Hepatocyte (in vitro differentiated cells): Measurements from ENCODE around the gene XIRP1. TPM values are rescaled to one million over a fixed set of nuclear protein-coding genes. Genes with fewer than 3 reads are reported as not detected.

Experiments
- DNase-seq: peaks from one replicate; pipeline ENCODE4 v3.0.0-alpha.2; 2016; ENCODE audit warnings: low spot score
- H2AFZ ChIP-seq: fragments of 200-600 bp; sonication (generic); 2 replicates; pipeline ENCODE4 v1.6.0; 2016; ENCODE audit warnings: antibody characterized with exemption, mild to moderate bottlenecking
- H3K27ac ChIP-seq: fragments of 200-600 bp; sonication (generic); 2 replicates; pipeline ENCODE4 v1.5.1; 2016; ENCODE audit warnings: mild to moderate bottlenecking
- H3K27me3 ChIP-seq: fragments of 200-600 bp; sonication (generic); 2 replicates; pipeline ENCODE4 v1.6.1; 2016
- H3K36me3 ChIP-seq: fragments of 200-600 bp; sonication (generic); replicated peaks from 2 replicates; pipeline ENCODE4 v1.5.1; 2016; ENCODE audit warnings: low read depth; ENCODE audit not compliant: insufficient read depth
- H3K4me1 ChIP-seq: fragments of 200-600 bp; sonication (generic); 2 replicates; pipeline ENCODE4 v1.5.1; 2016; ENCODE audit warnings: mild to moderate bottlenecking, moderate library complexity; ENCODE audit not compliant: insufficient read depth
- H3K4me2 ChIP-seq: fragments of 200-600 bp; sonication (generic); 2 replicates; pipeline ENCODE4 v1.6.0; 2016
- H3K4me3 ChIP-seq: fragments of 200-600 bp; sonication (generic); 2 replicates; pipeline ENCODE4 v1.5.1; 2016; ENCODE audit warnings: mild to moderate bottlenecking
- H3K79me2 ChIP-seq: fragments of 200-600 bp; sonication (generic); 2 replicates; pipeline ENCODE4 v1.6.0; 2017; ENCODE audit warnings: mild to moderate bottlenecking
- H3K9me2 ChIP-seq: fragments of 200-600 bp; sonication (generic); replicated peaks from 2 replicates; pipeline ENCODE4 v1.6.0; 2017; ENCODE audit warnings: mild to moderate bottlenecking; ENCODE audit not compliant: insufficient read depth
- H3K9me3 ChIP-seq: fragments of 200-600 bp; sonication (generic); 2 replicates; pipeline ENCODE4 v1.5.1; 2016; ENCODE audit warnings: low read depth, mild to moderate bottlenecking
- H4K20me1 ChIP-seq: fragments of 200-600 bp; sonication (generic); 2 replicates; pipeline ENCODE4 v1.6.0; 2016; ENCODE audit warnings: mild to moderate bottlenecking; ENCODE audit not compliant: insufficient read depth, poor library complexity, severe bottlenecking
- EZH2 ChIP-seq: fragments of 200-600 bp; sonication (generic); IDR thresholded peaks from 2 replicates; pipeline ENCODE4 v1.6.1; 2016; ENCODE audit warnings: antibody characterized with exemption, mild to moderate bottlenecking, borderline replicate concordance
- EZH2phosphoT487 ChIP-seq: fragments of 200-600 bp; sonication (generic); IDR thresholded peaks from one replicate; pipeline ENCODE4 v1.6.1; 2018; ENCODE audit warnings: antibody characterized with exemption, mild to moderate bottlenecking, low read depth, moderate library complexity; ENCODE audit not compliant: unreplicated experiment, severe bottlenecking
- WGBS: methylation state at CpG from one replicate; pipeline ENCODE4 v1.1.6; 2016; ENCODE audit warnings: low lambda C conversion rate; ENCODE audit errors: missing lambda C conversion rate; 5-methylcytosine and 5-hydroxymethylcytosine counted together
- polyA plus RNA-seq: library from polyadenylated mRNA; unstranded; fragments of >200 nt; fragmentation: Nextera tagmentation; extraction: Ambion mirVana; gene quantifications from 2 replicates; pipeline ENCODE4 v1.2.1, GENCODE V29; 2016
- total RNA-seq: library from RNA; depleted of rRNA; stranded (reverse); fragments of >200 nt; gene quantifications from 2 replicates; pipeline ENCODE4 v1.2.3, GENCODE V29; 2014
- TF ChIP-seq, protein P1 (sequence below): fragments of 200-600 bp; sonication (generic); IDR thresholded peaks from 2 replicates; pipeline ENCODE4 v1.5.1; 2016; ENCODE audit warnings: antibody characterized with exemption, mild to moderate bottlenecking; ENCODE audit not compliant: poor library complexity

Gene XIRP1
- total and polyA plus RNA-seq, 2 experiments from 2014 or later = 0.10 to 1.4 TPM

DNA sequence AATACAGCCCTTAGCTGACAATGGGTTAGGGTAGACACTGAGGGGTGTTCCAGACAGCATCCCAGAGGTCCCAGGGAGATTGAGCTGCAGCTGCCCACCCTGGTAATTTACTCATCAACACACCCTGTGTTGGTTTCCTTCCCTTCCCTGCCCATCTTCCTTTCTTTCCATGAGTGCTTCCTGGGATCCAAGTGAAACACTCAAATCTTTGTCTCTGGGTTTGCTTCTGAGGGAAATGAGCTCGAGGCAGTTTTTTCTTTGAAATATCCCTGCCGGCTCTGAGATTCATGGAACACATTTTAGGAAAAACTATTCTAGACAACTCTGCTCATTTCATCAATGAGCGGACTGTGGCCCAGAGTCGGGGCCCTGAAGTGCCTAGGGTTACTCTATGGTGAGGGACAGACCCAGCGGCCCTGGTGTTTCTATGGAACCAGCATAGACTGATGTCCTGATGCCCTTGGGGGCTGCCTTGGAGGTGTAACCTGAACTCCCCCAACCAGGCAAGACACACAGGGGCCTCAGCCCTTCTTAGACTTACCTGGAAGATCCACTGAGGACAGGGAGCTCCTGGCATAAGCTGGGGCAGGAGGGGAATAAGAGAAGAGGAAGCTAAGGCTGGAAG lies 24.1 kb downstream of the XIRP1 start:
- no peak overlapping the region for H3K4me2 ChIP-seq

DNA sequence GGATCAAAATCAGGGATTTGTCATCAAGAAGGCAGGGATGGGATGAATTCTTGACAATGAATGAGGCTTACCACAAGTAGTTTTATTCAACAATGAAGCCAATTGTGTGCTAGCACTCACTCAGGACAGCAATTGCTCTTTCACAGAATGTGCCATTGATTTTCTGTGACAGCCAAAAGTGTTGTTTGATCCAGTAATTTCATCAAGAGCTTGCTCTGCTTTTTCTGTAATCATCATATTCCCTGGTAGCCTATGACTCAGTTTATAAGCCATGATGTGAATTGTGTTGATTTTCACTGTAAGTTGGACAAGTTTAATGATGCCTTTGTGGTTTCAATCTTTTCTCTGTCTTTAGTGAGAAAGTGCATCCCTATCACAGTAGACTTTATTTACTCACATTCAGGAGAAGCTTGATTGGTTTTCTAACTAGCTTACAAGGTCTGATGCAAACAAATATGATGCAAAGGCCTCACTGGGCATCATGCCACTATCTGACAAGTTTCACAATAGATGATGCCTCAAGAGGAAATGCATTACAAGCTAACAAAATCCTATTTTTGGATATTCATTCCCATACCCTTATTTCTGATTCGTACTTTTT lies 25.4 kb downstream of the XIRP1 start:
- no peaks in the 10 kb centered on the region for H3K79me2 ChIP-seq
- H2AFZ ChIP-seq = no peak overlapping the region
- H4K20me1 ChIP-seq = no peaks in the 10 kb centered on the region
- H3K36me3 ChIP-seq = no peaks in the 10 kb centered on the region
- no peak overlapping the region for H3K4me2 ChIP-seq
- H3K4me3 ChIP-seq = no peak overlapping the region
- no peaks in the 10 kb centered on the region for H3K9me3 ChIP-seq
- H3K27me3 ChIP-seq = no peaks in the 10 kb centered on the region
- 95% methylated on average over 1 of the region's 1 CpG for WGBS
- H3K9me2 ChIP-seq = no peaks in the 10 kb centered on the region
- no peaks in the 10 kb centered on the region for H3K4me1 ChIP-seq
- DNase-seq = peak; percentile 65
- TF ChIP-seq EZH2 = no peak
- no peak for TF ChIP-seq EZH2phosphoT487
- TF ChIP-seq, protein P1, sequence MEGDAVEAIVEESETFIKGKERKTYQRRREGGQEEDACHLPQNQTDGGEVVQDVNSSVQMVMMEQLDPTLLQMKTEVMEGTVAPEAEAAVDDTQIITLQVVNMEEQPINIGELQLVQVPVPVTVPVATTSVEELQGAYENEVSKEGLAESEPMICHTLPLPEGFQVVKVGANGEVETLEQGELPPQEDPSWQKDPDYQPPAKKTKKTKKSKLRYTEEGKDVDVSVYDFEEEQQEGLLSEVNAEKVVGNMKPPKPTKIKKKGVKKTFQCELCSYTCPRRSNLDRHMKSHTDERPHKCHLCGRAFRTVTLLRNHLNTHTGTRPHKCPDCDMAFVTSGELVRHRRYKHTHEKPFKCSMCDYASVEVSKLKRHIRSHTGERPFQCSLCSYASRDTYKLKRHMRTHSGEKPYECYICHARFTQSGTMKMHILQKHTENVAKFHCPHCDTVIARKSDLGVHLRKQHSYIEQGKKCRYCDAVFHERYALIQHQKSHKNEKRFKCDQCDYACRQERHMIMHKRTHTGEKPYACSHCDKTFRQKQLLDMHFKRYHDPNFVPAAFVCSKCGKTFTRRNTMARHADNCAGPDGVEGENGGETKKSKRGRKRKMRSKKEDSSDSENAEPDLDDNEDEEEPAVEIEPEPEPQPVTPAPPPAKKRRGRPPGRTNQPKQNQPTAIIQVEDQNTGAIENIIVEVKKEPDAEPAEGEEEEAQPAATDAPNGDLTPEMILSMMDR = no peak
- H3K27ac ChIP-seq = peak overlapping the region; percentile 58

More for the DNA sequence above, 24.1 kb downstream of the XIRP1 start:
- Histone ChIP-seq H3K79me2 (no peaks in the 10 kb centered on the region), H3K4me1 (no peaks in the 10 kb centered on the region), H3K27ac (no peak overlapping the region), H2AFZ (no peak overlapping the region), H3K9me3 (no peaks in the 10 kb centered on the region), H3K36me3 (no peaks in the 10 kb centered on the region), H3K9me2 (no peaks in the 10 kb centered on the region), H4K20me1 (no peaks in the 10 kb centered on the region), H3K27me3 (no peaks in the 10 kb centered on the region), H3K4me3 (no peak overlapping the region)
- no peak for DNase-seq
- WGBS = 91% methylated on average over 5 of the region's 5 CpGs
- no peak for TF ChIP-seq EZH2phosphoT487
- no peak for TF ChIP-seq EZH2
- TF ChIP-seq, protein P1 = no peak

DNA sequence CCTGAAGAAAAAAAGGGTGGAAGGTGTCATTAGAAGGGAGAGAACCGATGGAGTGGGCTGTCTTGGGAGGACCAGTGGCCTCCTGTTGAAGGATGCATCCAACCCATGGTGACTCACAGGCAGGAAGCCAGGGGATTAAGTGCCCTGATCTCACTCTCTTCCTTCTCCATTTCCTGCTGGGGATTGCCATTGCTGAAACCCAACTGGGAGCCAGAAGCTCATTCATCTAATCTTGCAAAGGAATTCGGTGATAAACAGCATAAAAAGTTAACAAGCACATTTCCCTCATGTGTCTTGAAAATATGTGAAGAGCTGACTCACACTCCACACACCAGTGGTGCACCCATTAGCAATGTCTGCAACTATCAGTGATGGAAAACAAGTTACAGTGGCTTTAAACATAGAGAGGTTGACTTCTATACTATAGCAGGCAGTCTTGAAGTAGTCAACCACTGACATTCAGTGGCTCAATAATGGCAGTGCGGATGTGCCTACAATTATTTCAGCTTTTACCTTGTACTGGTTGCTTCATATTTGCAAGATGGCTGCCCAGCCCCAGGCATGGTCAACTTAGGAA lies 26.2 kb downstream of the XIRP1 start:
- TF ChIP-seq EZH2 (no peak), EZH2phosphoT487 (no peak)
- TF ChIP-seq, protein P1 = no peak
- Histone ChIP-seq H3K4me1 (no peaks in the 10 kb centered on the region), H3K36me3 (no peaks in the 10 kb centered on the region), H2AFZ (no peak overlapping the region), H3K27me3 (no peaks in the 10 kb centered on the region), H3K9me2 (no peaks in the 10 kb centered on the region), H3K27ac (peak overlapping the region; percentile 74), H3K4me2 (no peak overlapping the region), H4K20me1 (no peaks in the 10 kb centered on the region), H3K9me3 (no peaks in the 10 kb centered on the region), H3K79me2 (no peaks in the 10 kb centered on the region), H3K4me3 (no peak overlapping the region)
- peak; percentile 80 for DNase-seq
- 56% methylated on average over 3 of the region's 3 CpGs for WGBS
